Retinal pigment epithelial cell (primary cell): Measurements from ENCODE around the gene KNDC1.

Experiments used
- DNase-seq: peaks from one replicate; pipeline ENCODE4 v3.0.0-alpha.2; 2010; ENCODE audit warnings: low read depth
- H3K4me3 ChIP-seq: 2 replicates; pipeline ENCODE4 v1.5.1; 2011; ENCODE audit warnings: mild to moderate bottlenecking, low read length, control low read depth, moderate library complexity
- CTCF ChIP-seq: conservative IDR thresholded peaks from 2 replicates; pipeline ENCODE4 v1.5.1; 2011; ENCODE audit warnings: low read depth, low read length, control low read depth, inconsistent platforms

KNDC1 gene

GRCh38 chr10:133207627-133208026 lies 47.6 kb downstream of the KNDC1 start:
- H3K4me3 ChIP-seq, result no peak overlapping the region
- no peak for DNase-seq
- TF ChIP-seq CTCF, result no peak

- no peak for TF ChIP-seq CTCF
- H3K4me3 ChIP-seq, result no peak overlapping the region
These were observed 48.4 kb downstream of the KNDC1 start for GRCh38 chr10:133208466-133208865.

GRCh38 chr10:133209117-133209516 lies 49.1 kb downstream of the KNDC1 start:
- no peak overlapping the region for H3K4me3 ChIP-seq
- no peak for DNase-seq
- no peak for TF ChIP-seq CTCF

More at GRCh38 chr10:133208466-133208865, 48.4 kb downstream of the KNDC1 start:
- DNase-seq, result no peak

- no peak overlapping the region for H3K4me3 ChIP-seq
- TF ChIP-seq CTCF, result no peak
- no peak for DNase-seq
These were observed 49.6 kb downstream of the KNDC1 start for GRCh38 chr10:133209641-133210040.

- DNase-seq, result no peak
- TF ChIP-seq CTCF, result no peak
- H3K4me3 ChIP-seq, result no peak overlapping the region
These were observed 50.5 kb downstream of the KNDC1 start for GRCh38 chr10:133210398-133211140.

GRCh38 chr10:133211141-133211830 lies 51.3 kb downstream of the KNDC1 start:
- no peak for DNase-seq
- no peak overlapping the region for H3K4me3 ChIP-seq
- TF ChIP-seq CTCF, result no peak
